ENCODE results near the gene UBA52.
"Not testable (repeated sequence)": the region's sequence is repeated elsewhere in the genome, so short reads cannot be mapped to it uniquely, and the experiment has no call there.

The UBA52 gene

GRCh38 chr19:18599485-18599884 lies 27.8 kb downstream of the UBA52 start:
- TF ChIP-seq, protein P1, sequence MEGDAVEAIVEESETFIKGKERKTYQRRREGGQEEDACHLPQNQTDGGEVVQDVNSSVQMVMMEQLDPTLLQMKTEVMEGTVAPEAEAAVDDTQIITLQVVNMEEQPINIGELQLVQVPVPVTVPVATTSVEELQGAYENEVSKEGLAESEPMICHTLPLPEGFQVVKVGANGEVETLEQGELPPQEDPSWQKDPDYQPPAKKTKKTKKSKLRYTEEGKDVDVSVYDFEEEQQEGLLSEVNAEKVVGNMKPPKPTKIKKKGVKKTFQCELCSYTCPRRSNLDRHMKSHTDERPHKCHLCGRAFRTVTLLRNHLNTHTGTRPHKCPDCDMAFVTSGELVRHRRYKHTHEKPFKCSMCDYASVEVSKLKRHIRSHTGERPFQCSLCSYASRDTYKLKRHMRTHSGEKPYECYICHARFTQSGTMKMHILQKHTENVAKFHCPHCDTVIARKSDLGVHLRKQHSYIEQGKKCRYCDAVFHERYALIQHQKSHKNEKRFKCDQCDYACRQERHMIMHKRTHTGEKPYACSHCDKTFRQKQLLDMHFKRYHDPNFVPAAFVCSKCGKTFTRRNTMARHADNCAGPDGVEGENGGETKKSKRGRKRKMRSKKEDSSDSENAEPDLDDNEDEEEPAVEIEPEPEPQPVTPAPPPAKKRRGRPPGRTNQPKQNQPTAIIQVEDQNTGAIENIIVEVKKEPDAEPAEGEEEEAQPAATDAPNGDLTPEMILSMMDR (IDR thresholded peaks at IDR 0.05; ENCODE audit: low read length, missing control alignments) = no peak
- DNase-seq (ENCODE audit: low read depth) = no peak
- H3K4me3 ChIP-seq (replicated peaks; ENCODE audit: low read depth, low read length) = no peak overlapping the region

DNA sequence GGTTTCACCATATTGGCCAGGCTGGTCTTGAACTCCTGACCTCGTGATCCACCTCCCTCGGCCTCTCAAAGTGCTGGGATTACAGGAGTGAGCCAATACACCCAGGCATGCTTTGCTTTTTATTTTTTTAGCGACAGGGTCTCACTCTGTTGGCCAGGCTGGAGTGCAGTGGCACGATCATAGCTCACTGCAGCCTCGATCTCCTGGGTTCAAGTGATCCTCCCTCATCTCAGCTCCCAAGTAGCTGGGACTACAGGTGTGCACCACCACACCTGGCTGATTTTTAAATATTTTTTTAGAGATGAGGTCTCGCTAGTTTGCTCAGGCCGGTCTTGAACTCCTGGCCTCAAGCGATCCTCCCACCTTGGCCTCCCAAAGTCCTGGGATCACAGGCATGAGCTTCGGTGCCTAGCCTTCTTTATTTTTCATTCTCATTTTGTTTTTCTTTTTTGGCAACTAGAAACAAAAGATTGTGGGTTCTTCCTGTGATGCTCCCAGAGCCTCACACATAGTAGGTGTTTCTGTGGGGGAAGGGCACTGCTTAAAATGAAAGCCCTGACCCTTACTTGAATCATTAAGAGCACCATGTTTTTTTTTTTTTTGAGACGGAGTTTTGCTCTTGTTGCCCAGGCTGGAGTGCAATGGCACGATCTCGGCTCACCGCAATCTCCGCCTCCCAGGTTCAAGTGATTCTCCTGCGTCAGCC lies 29.2 kb downstream of the UBA52 start:
- not testable (repeated sequence) for DNase-seq (ENCODE audit: low read depth); H3K4me3 ChIP-seq (replicated peaks; ENCODE audit: low read depth, low read length)

GRCh38 chr19:18601875-18602274 lies 30.2 kb downstream of the UBA52 start:
- TF ChIP-seq, protein P1 (IDR thresholded peaks at IDR 0.05; ENCODE audit: low read length, missing control alignments) = no peak

GRCh38 chr19:18603255-18603957 lies 31.7 kb downstream of the UBA52 start:
- DNase-seq (ENCODE audit: low read depth) = peak; percentile 25
- TF ChIP-seq, protein P1 (IDR thresholded peaks at IDR 0.05; ENCODE audit: low read length, missing control alignments) = peak; percentile 33
- no peak overlapping the region for H3K4me3 ChIP-seq (replicated peaks; ENCODE audit: low read depth, low read length)

More at GRCh38 chr19:18601875-18602274, 30.2 kb downstream of the UBA52 start:
- H3K4me3 ChIP-seq (replicated peaks; ENCODE audit: low read depth, low read length) = no peak overlapping the region
- no peak for DNase-seq (ENCODE audit: low read depth)

GRCh38 chr19:18603958-18604819 lies 32.5 kb downstream of the UBA52 start:
- DNase-seq (ENCODE audit: low read depth) = no peak
- TF ChIP-seq, protein P1 (IDR thresholded peaks at IDR 0.05; ENCODE audit: low read length, missing control alignments) = no peak
- H3K4me3 ChIP-seq (replicated peaks; ENCODE audit: low read depth, low read length) = no peak overlapping the region

DNA sequence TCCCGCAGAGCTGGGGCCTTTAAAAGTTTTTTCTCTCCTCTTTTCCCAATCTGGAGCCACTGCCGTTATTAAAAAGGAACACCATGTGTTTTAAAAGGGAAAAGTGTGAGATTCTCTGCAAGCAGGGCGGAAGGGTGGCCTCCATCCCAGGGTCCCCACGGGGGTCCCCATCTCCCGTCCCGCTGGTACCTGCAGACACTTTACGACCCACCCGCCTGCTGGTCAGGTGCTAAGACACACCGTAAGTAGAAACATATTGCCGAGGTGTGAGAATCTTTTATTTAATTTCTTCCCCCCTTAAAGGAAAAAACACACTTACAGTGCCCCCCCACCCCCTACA lies 33.1 kb downstream of the UBA52 start:
- H3K4me3 ChIP-seq (replicated peaks; ENCODE audit: low read depth, low read length) = no peak overlapping the region
- no peak for DNase-seq (ENCODE audit: low read depth)
- TF ChIP-seq, protein P1 (IDR thresholded peaks at IDR 0.05; ENCODE audit: low read length, missing control alignments) = no peak

- H3K4me3 ChIP-seq (replicated peaks; ENCODE audit: low read depth, low read length) = no peak overlapping the region
- DNase-seq (ENCODE audit: low read depth) = no peak
- TF ChIP-seq, protein P1 (IDR thresholded peaks at IDR 0.05; ENCODE audit: low read length, missing control alignments) = no peak
These were observed 33.5 kb downstream of the UBA52 start for GRCh38 chr19:18605196-18605545.

All from fibroblast of pulmonary artery (primary cell).